BE2C (cell line): ENCODE results near the gene BABAM2.
"Not testable (repeated sequence)": the region's sequence is repeated elsewhere in the genome, so short reads cannot be mapped to it uniquely, and the experiment has no call there.

Source experiments
- DNase-seq: peaks from one replicate; pipeline ENCODE4 v3.0.0-alpha.2; 2020
- H3K27me3 ChIP-seq: fragments of 250-450 bp; sonication (Bioruptor Pico); 2 replicates; pipeline ENCODE4 v1.5.1; 2020; ENCODE audit warnings: mild to moderate bottlenecking
- H3K36me3 ChIP-seq: fragments of 250-450 bp; sonication (Bioruptor Pico); 2 replicates; pipeline ENCODE4 v1.5.1; 2020; ENCODE audit warnings: mild to moderate bottlenecking
- H3K4me1 ChIP-seq: fragments of 250-450 bp; sonication (Bioruptor Pico); 2 replicates; pipeline ENCODE4 v1.5.1; 2020
- H3K4me3 ChIP-seq: 2 replicates; pipeline ENCODE4 v1.5.1; 2011; ENCODE audit warnings: low read depth, low read length
- H3K9me3 ChIP-seq: fragments of 250-450 bp; sonication (Bioruptor Pico); 2 replicates; pipeline ENCODE4 v1.5.1; 2020
- TF ChIP-seq, protein P1 (sequence below): IDR thresholded peaks from 2 replicates; pipeline ENCODE4 v1.5.1; 2012; ENCODE audit warnings: mild to moderate bottlenecking, low read depth, low read length

The BABAM2 gene

DNA sequence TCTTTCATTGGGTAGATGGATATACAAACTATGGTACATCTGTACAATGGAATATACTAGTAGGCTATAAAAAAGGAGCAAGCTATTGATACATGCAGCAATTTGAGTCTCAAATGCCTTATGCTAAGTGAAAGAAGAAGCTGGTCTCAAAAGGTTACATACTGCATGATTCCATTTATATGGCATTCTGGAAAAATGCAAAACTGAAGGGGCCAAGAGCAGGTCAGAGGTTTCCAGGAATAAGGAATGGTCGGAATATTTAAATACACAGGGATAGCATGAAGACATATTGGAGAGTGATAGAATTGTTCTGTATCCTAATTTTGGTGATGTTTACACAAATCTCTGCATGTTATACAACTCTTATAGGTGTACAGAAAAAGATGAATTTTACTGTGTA, 85.8 kb downstream of the BABAM2 start:
- DNase-seq, result no peak
- Histone ChIP-seq H3K9me3 (no peaks in the 10 kb centered on the region), H3K27me3 (no peaks in the 10 kb centered on the region), H3K4me3 (no peak overlapping the region), H3K4me1 (no peaks in the 10 kb centered on the region), H3K36me3 (no peaks in the 10 kb centered on the region)
- TF ChIP-seq, protein P1, sequence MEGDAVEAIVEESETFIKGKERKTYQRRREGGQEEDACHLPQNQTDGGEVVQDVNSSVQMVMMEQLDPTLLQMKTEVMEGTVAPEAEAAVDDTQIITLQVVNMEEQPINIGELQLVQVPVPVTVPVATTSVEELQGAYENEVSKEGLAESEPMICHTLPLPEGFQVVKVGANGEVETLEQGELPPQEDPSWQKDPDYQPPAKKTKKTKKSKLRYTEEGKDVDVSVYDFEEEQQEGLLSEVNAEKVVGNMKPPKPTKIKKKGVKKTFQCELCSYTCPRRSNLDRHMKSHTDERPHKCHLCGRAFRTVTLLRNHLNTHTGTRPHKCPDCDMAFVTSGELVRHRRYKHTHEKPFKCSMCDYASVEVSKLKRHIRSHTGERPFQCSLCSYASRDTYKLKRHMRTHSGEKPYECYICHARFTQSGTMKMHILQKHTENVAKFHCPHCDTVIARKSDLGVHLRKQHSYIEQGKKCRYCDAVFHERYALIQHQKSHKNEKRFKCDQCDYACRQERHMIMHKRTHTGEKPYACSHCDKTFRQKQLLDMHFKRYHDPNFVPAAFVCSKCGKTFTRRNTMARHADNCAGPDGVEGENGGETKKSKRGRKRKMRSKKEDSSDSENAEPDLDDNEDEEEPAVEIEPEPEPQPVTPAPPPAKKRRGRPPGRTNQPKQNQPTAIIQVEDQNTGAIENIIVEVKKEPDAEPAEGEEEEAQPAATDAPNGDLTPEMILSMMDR, result no peak

DNA sequence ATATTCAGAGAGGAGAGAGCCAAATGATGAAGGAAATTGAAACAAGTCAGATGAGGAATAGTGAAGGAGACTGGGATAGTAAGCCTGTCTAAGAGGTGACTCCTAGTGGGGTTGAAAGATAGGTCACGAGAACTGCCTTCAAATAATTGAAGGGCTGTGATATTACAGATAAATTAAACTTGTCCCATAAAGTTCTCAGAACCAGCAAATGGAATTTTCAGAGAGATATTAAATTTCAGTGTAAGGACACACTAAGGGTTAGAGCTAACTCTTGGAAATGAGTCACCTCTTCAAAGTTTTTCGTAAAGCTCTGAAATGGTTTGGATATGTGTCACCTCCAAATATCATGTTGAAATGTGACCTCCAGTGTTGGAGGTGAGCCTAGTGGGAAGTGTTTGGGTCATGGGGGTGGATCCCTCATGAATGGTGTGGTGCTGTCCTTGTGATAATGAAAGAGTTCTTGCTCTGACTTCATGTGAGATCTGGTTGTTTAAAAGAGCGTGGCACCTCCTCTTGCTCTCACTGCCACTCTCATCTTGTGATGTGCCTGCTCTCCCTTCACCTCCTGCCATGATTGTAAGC, 87.3 kb downstream of the BABAM2 start:
- H3K27me3 ChIP-seq, result no peaks in the 10 kb centered on the region
- no peaks in the 10 kb centered on the region for H3K9me3 ChIP-seq
- H3K36me3 ChIP-seq, result no peaks in the 10 kb centered on the region
- no peak overlapping the region for H3K4me3 ChIP-seq
- DNase-seq, result no peak
- TF ChIP-seq, protein P1, result no peak
- H3K4me1 ChIP-seq, result no peaks in the 10 kb centered on the region

DNA sequence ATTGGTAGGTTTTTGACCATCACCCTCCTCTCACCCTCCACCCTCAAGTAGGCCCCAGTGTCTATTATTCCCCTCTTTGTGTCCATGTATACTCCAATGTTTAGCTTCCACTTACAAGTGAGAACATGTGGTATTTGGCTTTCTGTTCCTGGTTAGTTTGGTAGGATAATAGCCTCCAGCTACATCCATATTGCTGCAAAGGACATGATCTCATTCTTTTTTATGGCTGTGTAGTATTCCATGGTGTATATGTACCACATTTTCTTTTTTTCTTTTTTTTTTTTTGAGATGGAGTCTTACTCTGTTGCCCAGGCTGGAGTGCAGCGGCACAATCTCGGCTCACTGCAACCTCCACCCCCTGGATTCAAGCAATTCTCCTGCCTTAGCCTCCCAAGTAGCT, 88.2 kb downstream of the BABAM2 start:
- H3K9me3 ChIP-seq, H3K4me1 ChIP-seq, H3K4me3 ChIP-seq, H3K36me3 ChIP-seq, H3K27me3 ChIP-seq, DNase-seq: not testable (repeated sequence)

DNA sequence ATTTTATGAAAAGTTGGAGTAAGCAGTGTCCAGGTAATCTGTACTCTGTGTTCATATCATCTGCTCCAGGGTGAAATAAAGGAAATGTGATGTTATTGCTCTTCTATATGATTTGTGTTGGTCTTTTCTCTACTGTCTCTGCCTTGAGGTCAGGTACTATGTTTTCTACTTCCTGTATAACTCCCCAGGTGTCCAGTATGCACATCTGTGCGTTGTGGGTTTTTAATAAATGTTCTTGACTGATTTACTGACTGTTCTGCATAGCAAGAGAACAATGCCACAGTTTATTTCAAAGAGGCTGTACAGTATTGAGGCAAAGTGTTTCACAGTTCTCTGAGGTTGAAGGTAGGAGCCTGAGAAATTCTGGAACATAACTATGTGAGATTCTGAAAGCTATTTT, 89.7 kb downstream of the BABAM2 start:
- H3K9me3 ChIP-seq, result no peaks in the 10 kb centered on the region
- no peaks in the 10 kb centered on the region for H3K27me3 ChIP-seq
- H3K36me3 ChIP-seq, result no peaks in the 10 kb centered on the region
- H3K4me1 ChIP-seq, result no peaks in the 10 kb centered on the region
- no peak overlapping the region for H3K4me3 ChIP-seq
- TF ChIP-seq, protein P1, result no peak
- no peak for DNase-seq

DNA sequence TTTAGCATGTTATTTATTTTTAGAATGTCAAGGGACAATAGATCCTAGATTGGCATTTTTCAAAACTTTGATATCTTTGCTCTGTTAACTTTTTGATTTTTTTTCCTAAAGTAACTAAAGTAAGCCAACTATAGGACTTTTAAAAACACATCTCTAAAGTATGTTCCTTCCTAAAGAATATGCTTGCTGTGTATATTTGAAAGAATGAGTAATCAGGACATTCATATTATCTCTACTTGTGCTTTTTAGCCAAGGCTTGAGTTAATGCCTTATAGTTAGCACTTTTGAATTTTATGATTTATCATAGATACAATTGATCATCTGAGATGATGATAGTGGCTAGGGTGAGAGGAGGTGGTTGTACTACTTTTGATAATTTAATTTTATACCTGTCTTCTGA, 93.6 kb downstream of the BABAM2 start:
- TF ChIP-seq, protein P1, result no peak
- Histone ChIP-seq H3K36me3 (no peaks in the 10 kb centered on the region), H3K27me3 (no peaks in the 10 kb centered on the region), H3K4me1 (no peaks in the 10 kb centered on the region), H3K4me3 (no peak overlapping the region), H3K9me3 (no peaks in the 10 kb centered on the region)
- no peak for DNase-seq

DNA sequence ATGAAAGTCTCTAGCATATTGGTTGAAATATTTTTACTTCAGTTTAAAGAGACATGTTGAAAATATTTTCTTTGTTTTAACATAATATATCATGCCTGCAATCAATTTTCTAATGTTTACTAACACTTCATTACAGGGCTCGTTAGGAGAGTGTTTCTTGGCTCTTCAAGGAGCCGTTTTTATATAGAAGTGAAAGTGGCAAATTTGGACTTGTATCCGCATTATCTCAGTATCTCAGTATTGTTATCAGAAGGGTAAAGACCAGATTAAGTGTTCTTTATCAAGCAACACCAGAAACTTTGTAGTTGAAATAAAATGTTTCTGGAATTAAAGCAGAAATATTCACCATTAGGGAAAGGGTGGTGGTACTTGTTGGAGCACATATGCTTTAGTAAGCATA, 97.8 kb downstream of the BABAM2 start:
- H3K4me1 ChIP-seq, result peaks cover 10% of the 10 kb centered on the region
- no peaks in the 10 kb centered on the region for H3K36me3 ChIP-seq
- TF ChIP-seq, protein P1, result no peak

DNA sequence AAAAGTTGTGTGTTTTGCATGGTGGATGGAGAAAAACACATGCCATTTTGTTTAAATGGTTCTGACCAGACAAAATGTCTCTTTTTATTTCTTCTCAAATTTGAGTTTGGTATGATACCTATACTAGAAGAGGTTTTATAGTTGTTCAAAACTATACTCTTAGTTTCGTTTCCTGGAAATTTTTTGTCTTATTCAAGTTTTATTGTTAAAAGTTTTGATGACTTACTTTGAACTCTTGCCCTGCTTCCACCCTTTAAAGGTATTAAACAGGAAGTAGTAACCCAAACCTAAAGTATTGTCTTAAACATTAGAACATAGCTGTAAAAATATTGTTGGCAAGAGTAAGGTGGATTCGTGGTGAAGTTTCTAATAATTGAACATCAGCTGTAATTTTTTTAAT, 98.2 kb downstream of the BABAM2 start:
- peaks cover 10% of the 10 kb centered on the region for H3K4me1 ChIP-seq
- H3K36me3 ChIP-seq, result no peaks in the 10 kb centered on the region
- H3K9me3 ChIP-seq, result no peaks in the 10 kb centered on the region
- no peak for DNase-seq
- no peak overlapping the region for H3K4me3 ChIP-seq
- TF ChIP-seq, protein P1, result no peak
- H3K27me3 ChIP-seq, result no peaks in the 10 kb centered on the region

More for the DNA sequence above, 97.8 kb downstream of the BABAM2 start:
- Histone ChIP-seq H3K4me3 (no peak overlapping the region), H3K27me3 (no peaks in the 10 kb centered on the region), H3K9me3 (no peaks in the 10 kb centered on the region)
- DNase-seq, result no peak
